Measurements from ENCODE around the gene ADNP.

Gene ADNP

GRCh38 chr20:50870561-50871161, 60.6 kb downstream of the ADNP start:
- no peak for DNase-seq (ENCODE audit: extremely low read depth, low read depth)
- TF ChIP-seq CTCF (IDR thresholded peaks at IDR 0.05; ENCODE audit: low read depth, low read length): no peak

GRCh38 chr20:50868509-50869495, 62.4 kb downstream of the ADNP start:
- DNase-seq (ENCODE audit: extremely low read depth, low read depth): no peak
- TF ChIP-seq CTCF (IDR thresholded peaks at IDR 0.05; ENCODE audit: low read depth, low read length): no peak

DNA sequence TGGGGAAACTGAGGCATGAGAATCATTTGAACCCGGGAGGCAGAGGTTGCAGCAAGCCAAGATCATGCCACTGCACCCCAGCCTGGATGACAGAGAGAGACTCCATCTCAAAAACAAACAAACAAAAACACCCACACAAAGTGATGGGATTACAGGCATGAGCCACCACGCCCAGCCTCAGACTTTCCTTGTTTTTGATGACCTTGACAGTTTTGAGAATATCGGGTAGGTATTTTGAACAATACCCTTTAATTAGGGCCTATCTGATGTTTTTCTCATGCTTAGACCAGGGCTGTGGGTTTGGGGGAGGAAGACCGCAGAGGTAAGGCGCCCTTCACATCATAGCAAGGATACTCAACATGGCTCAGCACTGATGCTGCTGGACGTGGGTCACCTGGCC, 63.4 kb downstream of the ADNP start:
- DNase-seq (ENCODE audit: extremely low read depth, low read depth): no peak
- TF ChIP-seq CTCF (IDR thresholded peaks at IDR 0.05; ENCODE audit: low read depth, low read length): no peak

DNA sequence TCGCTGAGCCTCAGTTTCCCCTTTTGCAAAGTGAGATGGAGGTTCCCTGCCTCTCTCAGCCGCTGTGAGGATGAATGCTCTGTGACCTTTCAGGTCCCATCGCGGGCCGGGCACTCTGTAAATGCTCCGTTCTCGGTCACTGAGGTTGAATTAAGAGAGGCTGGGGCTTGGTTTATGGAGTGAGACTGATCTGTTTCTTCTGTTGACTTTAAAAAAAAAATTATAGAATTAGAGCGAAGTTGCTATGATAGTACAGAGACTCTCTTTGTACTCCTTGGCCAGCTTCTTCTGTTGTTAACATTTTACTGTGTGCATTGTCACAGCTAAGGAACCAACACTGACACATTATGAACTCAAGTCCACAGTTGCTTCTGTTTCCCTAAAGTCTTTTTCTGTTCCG, 64.4 kb downstream of the ADNP start:
- no peak for DNase-seq (ENCODE audit: extremely low read depth, low read depth)
- TF ChIP-seq CTCF (IDR thresholded peaks at IDR 0.05; ENCODE audit: low read depth, low read length): no peak

DNA sequence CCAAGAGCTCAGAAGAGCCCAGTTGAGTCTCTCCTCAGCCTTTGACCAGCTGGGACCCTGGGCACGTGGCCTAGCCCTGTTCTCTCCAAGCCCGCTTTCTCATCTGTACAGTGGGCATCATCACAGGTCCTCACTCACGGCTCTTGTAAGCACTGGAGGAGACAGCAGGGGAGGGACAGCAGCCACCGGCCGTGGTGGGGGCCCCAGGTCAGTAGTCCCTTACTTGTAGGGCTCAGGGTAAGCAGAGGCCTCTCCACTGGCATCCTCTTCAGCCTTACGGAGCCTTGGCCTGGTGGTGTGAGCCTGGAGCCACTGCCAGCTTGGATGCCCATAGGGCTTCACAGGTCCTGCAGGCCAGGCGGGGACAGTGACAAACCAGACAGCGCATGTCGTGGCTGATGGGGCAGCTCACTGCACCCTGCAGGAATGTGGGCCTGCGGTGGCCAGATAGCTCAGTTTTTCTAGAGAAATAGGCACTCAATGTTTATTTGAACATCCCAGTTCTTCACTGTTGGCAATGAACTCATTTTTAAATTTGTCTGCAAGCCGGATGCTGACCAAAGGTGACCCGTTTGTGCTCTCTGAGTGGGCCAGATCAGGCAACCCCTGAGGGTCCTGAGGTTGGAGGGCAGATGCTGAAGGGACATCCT, 65.1 kb downstream of the ADNP start:
- no peak for TF ChIP-seq CTCF (IDR thresholded peaks at IDR 0.05; ENCODE audit: low read depth, low read length)
- no peak for DNase-seq (ENCODE audit: extremely low read depth, low read depth)

DNA sequence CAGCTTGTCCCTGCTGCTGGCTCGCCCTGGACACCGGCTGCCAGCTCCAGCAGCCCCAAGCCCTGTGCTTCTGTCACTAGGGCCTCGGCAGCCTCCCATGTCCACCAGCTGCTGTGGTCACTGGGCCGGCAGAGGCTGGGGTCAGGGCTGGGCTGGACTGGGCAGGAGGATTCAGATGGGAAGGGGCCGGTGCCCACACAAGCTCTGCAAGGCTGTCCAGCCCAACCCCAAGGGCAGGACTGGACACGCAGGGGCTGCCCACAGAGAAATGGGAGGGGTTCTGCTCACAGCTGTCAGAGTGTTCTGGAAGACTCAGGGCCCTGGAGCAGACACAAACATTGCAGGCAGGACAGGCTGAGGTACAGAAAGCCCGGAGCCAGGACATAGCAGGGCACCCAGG, 65.6 kb downstream of the ADNP start:
- TF ChIP-seq CTCF (IDR thresholded peaks at IDR 0.05; ENCODE audit: low read depth, low read length): no peak
- DNase-seq (ENCODE audit: extremely low read depth, low read depth): no peak

- no peak for TF ChIP-seq CTCF (IDR thresholded peaks at IDR 0.05; ENCODE audit: low read depth, low read length)
- no peak for DNase-seq (ENCODE audit: extremely low read depth, low read depth)
Measured at GRCh38 chr20:50865114-50865513, 66.1 kb downstream of the ADNP start.
